Transverse colon (tissue), 4 donors: ENCODE results near the gene AGBL4. TPM values are rescaled to one million over a fixed set of nuclear protein-coding genes. Genes with fewer than 3 reads are reported as not detected.

ENCODE experiments used
- DNase-seq: peaks from one replicate; pipeline ENCODE4 v3.0.0-alpha.2; 2019
- H3K27ac ChIP-seq, 4 donors: fragments of 200-600 bp; sonication (generic); 2 replicates each; pipeline ENCODE4 v1.5.1; 2016 to 2018; ENCODE audit warnings: inconsistent platforms in 4 of 4
- H3K27me3 ChIP-seq: fragments of 200-600 bp; sonication (generic); 2 replicates; pipeline ENCODE4 v1.5.1; 2017; ENCODE audit warnings: inconsistent platforms
- H3K36me3 ChIP-seq, 4 donors: fragments of 200-600 bp; sonication (generic); 2 replicates each; pipeline ENCODE4 v1.5.1; 2017 to 2019; ENCODE audit warnings: inconsistent platforms in 4 of 4
- H3K4me1 ChIP-seq, 4 donors: fragments of 200-600 bp; sonication (generic); 2 replicates each; pipeline ENCODE4 v1.5.1; 2017 to 2020; ENCODE audit warnings: inconsistent platforms in 4 of 4
- H3K4me3 ChIP-seq, 4 donors: fragments of 200-600 bp; sonication (generic); 1 replicate in 1 of 4; 2 replicates in 3 of 4; pipeline versions ENCODE4 v1.5.1 to v1.6.1; 2017 to 2019; ENCODE audit warnings: inconsistent platforms in 4 of 4
- H3K9me3 ChIP-seq, 2 donors: fragments of 200-600 bp; sonication (generic); 2 replicates each; pipeline ENCODE4 v1.5.1; 2017 to 2019; ENCODE audit warnings: inconsistent platforms in 2 of 2
- CTCF ChIP-seq, 5 experiments: fragments of 200-600 bp in 3 of 5; fragments of 450-650 bp in 2 of 5; sonication (generic) in 3 of 5; IDR thresholded peaks; 1 replicate in 2 of 5; 2 replicates in 3 of 5; pipeline ENCODE4 v1.5.1; 2016 to 2017; ENCODE audit warnings: antibody characterized with exemption in 5 of 5, inconsistent platforms in 3 of 5, mild to moderate bottlenecking in 2 of 5, moderate library complexity in 1 of 5
- EP300 ChIP-seq: sonication (generic); formaldehyde crosslinking; IDR thresholded peaks from one replicate; pipeline ENCODE4 v1.6.1; 2017; ENCODE audit warnings: antibody characterized with exemption, low read depth
- POLR2A ChIP-seq: fragments of 450-650 bp; IDR thresholded peaks from one replicate; pipeline ENCODE4 v1.6.1; 2016; ENCODE audit warnings: antibody characterized with exemption, mild to moderate bottlenecking, moderate library complexity
- POLR2AphosphoS5 ChIP-seq, 3 donors: sonication (generic); formaldehyde crosslinking; IDR thresholded peaks; one replicate each; pipeline ENCODE4 v1.6.1; 2016; ENCODE audit warnings: antibody characterized with exemption in 3 of 3
- WGBS, 2 donors: methylation state at CpG; one replicate each; pipeline ENCODE4 v1.1.5; 2018; ENCODE audit warnings: low coverage in 1 of 2; 5-methylcytosine and 5-hydroxymethylcytosine counted together
- in situ Hi-C, 4 donors: fragments of 200-750 bp; cut with MboI; loops; one replicate each; pipeline versions ENCODE4 v1.15.0 to v1.15.1; 2017; ENCODE audit warnings: low sequenced_read_pairs in 3 of 4, low pct_ligation_motif_present in 1 of 4, low pct_unique_long_range_greater_than_20kb in 1 of 4
- intact Hi-C: fragments of 100-400 bp; cut with DNase I; formaldehyde crosslinking; loops from one replicate; pipeline ENCODE4 v1.15.1; 2023; ENCODE audit warnings: low total_unique reads
- total RNA-seq, 4 donors: library from RNA; depleted of rRNA; stranded (reverse); fragments of >200 nt; gene quantifications; one replicate each; pipeline ENCODE4 v1.1.0, GENCODE V29; 2016

AGBL4 gene
- total RNA-seq, 4 donors from 2014 or later = 0.82 TPM; not detected in 3

- in situ Hi-C loops = no loop called here
Measured at GRCh38 chr1:49723662-49724061, 300.1 kb downstream of the AGBL4 start.

GRCh38 chr1:49694251-49694827 is 329.4 kb downstream of the AGBL4 start:
- Histone ChIP-seq H3K4me3 (no peak overlapping the region), H3K4me1 (no peaks in the 10 kb centered on the region), H3K27me3 (no peaks in the 10 kb centered on the region), H3K36me3 (no peaks in the 10 kb centered on the region), H3K27ac (no peak overlapping the region), H3K9me3 (peaks cover 0 to 5% of the 10 kb centered on the region in 2 donors)
- DNase-seq = no peak
- TF ChIP-seq POLR2A = no peak
- intact Hi-C loops (no loop called here), in situ Hi-C loops (no loop called here)
- 57 to 67% methylated on average over 4 of the region's 4 CpGs for WGBS, 2 donors

More at GRCh38 chr1:49723662-49724061, 300.1 kb downstream of the AGBL4 start:
- DNase-seq = no peak
- intact Hi-C loops = no loop called here
- TF ChIP-seq EP300 = no peak
- no peak for TF ChIP-seq POLR2A
- no peak for TF ChIP-seq CTCF (IDR thresholded peaks at IDR 0.05)
- no peak for TF ChIP-seq POLR2AphosphoS5 (IDR thresholded peaks at IDR 0.05)
- Histone ChIP-seq H3K9me3 (no peaks in the 10 kb centered on the region), H3K4me3 (no peak overlapping the region), H3K36me3 (no peaks in the 10 kb centered on the region), H3K4me1 (no peaks in the 10 kb centered on the region), H3K27ac (no peak overlapping the region), H3K27me3 (no peaks in the 10 kb centered on the region)
- 91 to 100% methylated on average over 1 of the region's 1 CpG for WGBS, 2 donors

- Histone ChIP-seq H3K4me3 (no peak overlapping the region), H3K27ac (no peak overlapping the region), H3K9me3 (peaks cover 6 to 7% of the 10 kb centered on the region in 2 donors), H3K36me3 (no peaks in the 10 kb centered on the region), H3K4me1 (no peaks in the 10 kb centered on the region), H3K27me3 (no peaks in the 10 kb centered on the region)
- DNase-seq = no peak
- 40 to 65% methylated on average over 1 to 3 of the region's 3 CpGs for WGBS, 2 donors
- in situ Hi-C loops = no loop called here
- intact Hi-C loops = no loop called here
- TF ChIP-seq POLR2AphosphoS5 (IDR thresholded peaks at IDR 0.05) (no peak), POLR2A (no peak)
Measured at GRCh38 chr1:49686107-49686506, 337.6 kb downstream of the AGBL4 start.

GRCh38 chr1:49677706-49678105 is 346.0 kb downstream of the AGBL4 start:
- Histone ChIP-seq H3K36me3 (no peaks in the 10 kb centered on the region), H3K4me1 (no peaks in the 10 kb centered on the region), H3K27me3 (no peaks in the 10 kb centered on the region), H3K4me3 (no peak overlapping the region), H3K27ac (no peak overlapping the region), H3K9me3 (no peaks in the 10 kb centered on the region)
- 49 to 55% methylated on average over 2 of the region's 2 CpGs for WGBS, 2 donors
- TF ChIP-seq CTCF (IDR thresholded peaks at IDR 0.05) = no peak
- no peak for TF ChIP-seq POLR2A
- TF ChIP-seq EP300 = no peak
- no peak for TF ChIP-seq POLR2AphosphoS5 (IDR thresholded peaks at IDR 0.05)
- DNase-seq = no peak
- intact Hi-C loops = loop anchor here (1.0 kb wide), 1 partner anchor 10 kb away; no protein-coding TSS in a partner anchor
- in situ Hi-C loops = no loop called here

GRCh38 chr1:49651136-49651535 is 372.6 kb downstream of the AGBL4 start:
- TF ChIP-seq CTCF (IDR thresholded peaks at IDR 0.05) (no peak), EP300 (no peak), POLR2AphosphoS5 (IDR thresholded peaks at IDR 0.05) (no peak), POLR2A (no peak)
- intact Hi-C loops (no loop called here), in situ Hi-C loops (no loop called here)

More at GRCh38 chr1:49651136-49651535, 372.6 kb downstream of the AGBL4 start:
- no peaks in the 10 kb centered on the region for H3K4me1 ChIP-seq
- DNase-seq = no peak
- no peak overlapping the region for H3K27ac ChIP-seq
- no peaks in the 10 kb centered on the region for H3K36me3 ChIP-seq
- H3K27me3 ChIP-seq = no peaks in the 10 kb centered on the region
- 48 to 65% methylated on average over 3 of the region's 3 CpGs for WGBS, 2 donors
- H3K4me3 ChIP-seq = no peak overlapping the region
- H3K9me3 ChIP-seq = no peaks in the 10 kb centered on the region
